ENCODE data around the gene TAB2. TPM values are rescaled to one million over a fixed set of nuclear protein-coding genes. Genes with fewer than 3 reads are reported as not detected.

TAB2 gene
- total and polyA plus RNA-seq, 2 donors (not counting 1 experiment from before 2014, with no cell fraction given): 31.6 to 88.5 TPM

- Histone ChIP-seq H3K9ac (ENCODE audit: low read length) (no peak overlapping the region), H3K36me3 (replicated peaks in 1 of 2; ENCODE audit: control extremely low read depth in 1 of 2, control insufficient read depth in 1 of 2, extremely low read depth in 1 of 2, insufficient read depth in 2 of 2, low read length in 1 of 2) (no peaks in the 10 kb centered on the region), H3K79me2 (ENCODE audit: control insufficient read depth, insufficient read depth, low read length) (no peaks in the 10 kb centered on the region), H3K27me3 (replicated peaks in 1 of 4; ENCODE audit: control extremely low read depth in 1 of 4, control insufficient read depth in 3 of 4, insufficient read depth in 4 of 4, low read length in 3 of 4) (no peaks in the 10 kb centered on the region), H3K4me2 (replicated peaks; ENCODE audit: low read depth, low read length, poor library complexity, severe bottlenecking) (no peak overlapping the region), H2AFZ (ENCODE audit: insufficient read depth, low read depth, low read length, poor library complexity, severe bottlenecking) (no peak overlapping the region), H3K4me3 (ENCODE audit: control extremely low read depth in 1 of 5, extremely low read depth in 1 of 5, insufficient read depth in 1 of 5, low read depth in 2 of 5, low read length in 4 of 5) (no peak overlapping the region), H3K4me1 (ENCODE audit: control insufficient read depth in 2 of 2, insufficient read depth in 2 of 2, low read length in 2 of 2) (no peaks in the 10 kb centered on the region), H3K9me3 (ENCODE audit: control extremely low read depth in 1 of 3, control insufficient read depth in 2 of 3, insufficient read depth in 1 of 3, low read length in 2 of 3) (no peaks in the 10 kb centered on the region), H4K20me1 (ENCODE audit: control insufficient read depth, insufficient read depth, low read length, poor library complexity, severe bottlenecking) (no peaks in the 10 kb centered on the region), H3K27ac (ENCODE audit: low read length in 2 of 2) (no peak overlapping the region)
- Mint-ChIP-seq H3K4me1 (no peaks in the 10 kb centered on the region), H3K27ac (no peak overlapping the region), H3K4me3 (no peak overlapping the region), H3K9me3 (ENCODE audit: insufficient read depth) (no peaks in the 10 kb centered on the region), H3K27me3 (no peaks in the 10 kb centered on the region)
- intact Hi-C loops (cut with micrococcal nuclease): no loop called here
- TF ChIP-seq CTCF (IDR thresholded peaks at IDR 0.05) (no peak), EZH2 (IDR thresholded peaks at IDR 0.05; ENCODE audit: borderline replicate concordance, insufficient read depth, low read depth, low read length, poor library complexity, severe bottlenecking) (no peak)
- DNase-seq: no peak
- ChIA-PET POLR2A (no interaction called here), CTCF (interaction anchor here (0.9 to 1.4 kb wide), 3 partner anchors 30 to 184 kb away, joined by 3 to 5 read pairs (median 4); no protein-coding TSS in a partner anchor)
- ATAC-seq (ENCODE audit: low read depth): no peak
- WGBS (ENCODE audit: insufficient coverage): 100% methylated on average over 1 of the region's 1 CpG
Measured at GRCh38 chr6:149300563-149300962, 16.9 kb upstream of the TAB2 start.

DNA sequence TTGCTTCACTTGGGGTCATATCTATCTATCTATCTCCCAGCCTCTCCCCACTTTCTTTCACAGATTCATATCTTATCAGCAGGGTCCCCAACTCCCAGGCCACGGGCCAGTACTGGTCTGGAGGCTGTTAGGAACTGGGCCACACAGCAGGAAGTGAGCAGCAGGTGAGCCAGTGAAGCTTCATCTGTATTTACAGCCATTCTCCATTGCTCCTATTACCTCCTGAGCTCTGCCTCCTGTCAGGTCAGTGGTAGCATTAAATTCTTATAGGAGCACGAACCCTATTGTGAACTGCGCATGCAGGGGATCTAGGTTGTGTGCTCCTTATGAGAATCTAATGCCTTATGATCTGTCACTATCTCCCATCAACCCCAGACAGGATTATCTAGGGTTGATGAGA, 14.8 kb upstream of the TAB2 start:
- Histone ChIP-seq H3K4me1 (ENCODE audit: control insufficient read depth in 2 of 2, insufficient read depth in 2 of 2, low read length in 2 of 2) (no peaks in the 10 kb centered on the region), H3K4me3 (ENCODE audit: control extremely low read depth in 1 of 5, extremely low read depth in 1 of 5, insufficient read depth in 1 of 5, low read depth in 2 of 5, low read length in 4 of 5) (no peak overlapping the region), H3K9me3 (ENCODE audit: control extremely low read depth in 1 of 3, control insufficient read depth in 2 of 3, insufficient read depth in 1 of 3, low read length in 2 of 3) (no peaks in the 10 kb centered on the region), H3K4me2 (replicated peaks; ENCODE audit: low read depth, low read length, poor library complexity, severe bottlenecking) (no peak overlapping the region), H3K36me3 (replicated peaks in 1 of 2; ENCODE audit: control extremely low read depth in 1 of 2, control insufficient read depth in 1 of 2, extremely low read depth in 1 of 2, insufficient read depth in 2 of 2, low read length in 1 of 2) (no peaks in the 10 kb centered on the region), H4K20me1 (ENCODE audit: control insufficient read depth, insufficient read depth, low read length, poor library complexity, severe bottlenecking) (no peaks in the 10 kb centered on the region), H2AFZ (ENCODE audit: insufficient read depth, low read depth, low read length, poor library complexity, severe bottlenecking) (no peak overlapping the region), H3K27me3 (replicated peaks in 1 of 4; ENCODE audit: control extremely low read depth in 1 of 4, control insufficient read depth in 3 of 4, insufficient read depth in 4 of 4, low read length in 3 of 4) (no peaks in the 10 kb centered on the region), H3K9ac (ENCODE audit: low read length) (no peak overlapping the region), H3K79me2 (ENCODE audit: control insufficient read depth, insufficient read depth, low read length) (no peaks in the 10 kb centered on the region), H3K27ac (ENCODE audit: low read length in 2 of 2) (no peak overlapping the region)
- Mint-ChIP-seq H3K27me3 (no peaks in the 10 kb centered on the region), H3K27ac (no peak overlapping the region), H3K9me3 (ENCODE audit: insufficient read depth) (no peaks in the 10 kb centered on the region), H3K4me3 (no peak overlapping the region), H3K4me1 (no peaks in the 10 kb centered on the region)
- WGBS (ENCODE audit: insufficient coverage): 89% methylated on average over 1 of the region's 3 CpGs
- CTCF ChIA-PET: no interaction called here
- no peak for ATAC-seq (ENCODE audit: low read depth)
- TF ChIP-seq CTCF (IDR thresholded peaks at IDR 0.05): no peak
- no peak for TF ChIP-seq EZH2 (IDR thresholded peaks at IDR 0.05; ENCODE audit: borderline replicate concordance, insufficient read depth, low read depth, low read length, poor library complexity, severe bottlenecking)
- POLR2A ChIA-PET: no interaction called here
- intact Hi-C loops (cut with micrococcal nuclease): no loop called here
- DNase-seq: no peak
